GM12891 (cell line): ENCODE measurements around the gene RASSF4.

Experiments used
- POLR2A ChIP-seq: IDR thresholded peaks from 2 replicates; pipeline ENCODE4 v1.6.1; 2011; ENCODE audit warnings: low read depth, low read length, control low read depth
- POLR2AphosphoS5 ChIP-seq: IDR thresholded peaks from 2 replicates; pipeline ENCODE4 v1.6.1; 2011; ENCODE audit warnings: low read depth, low read length, control low read depth
- TAF1 ChIP-seq: IDR thresholded peaks from 2 replicates; pipeline ENCODE4 v1.6.1; 2011; ENCODE audit warnings: low read depth, low read length, control low read depth

GRCh38 chr10:45040921-45041542 is 81.4 kb downstream of the RASSF4 start:
- TF ChIP-seq POLR2A: no peak
- TF ChIP-seq TAF1: no peak
- no peak for TF ChIP-seq POLR2AphosphoS5
